ENCODE results near the gene PDZRN3. TPM values are rescaled to one million over a fixed set of nuclear protein-coding genes. Genes with fewer than 3 reads are reported as not detected.

PDZRN3 gene
- total and polyA plus RNA-seq, 4 donors, result 0.69 to 1.8 (median 0.92) TPM

DNA sequence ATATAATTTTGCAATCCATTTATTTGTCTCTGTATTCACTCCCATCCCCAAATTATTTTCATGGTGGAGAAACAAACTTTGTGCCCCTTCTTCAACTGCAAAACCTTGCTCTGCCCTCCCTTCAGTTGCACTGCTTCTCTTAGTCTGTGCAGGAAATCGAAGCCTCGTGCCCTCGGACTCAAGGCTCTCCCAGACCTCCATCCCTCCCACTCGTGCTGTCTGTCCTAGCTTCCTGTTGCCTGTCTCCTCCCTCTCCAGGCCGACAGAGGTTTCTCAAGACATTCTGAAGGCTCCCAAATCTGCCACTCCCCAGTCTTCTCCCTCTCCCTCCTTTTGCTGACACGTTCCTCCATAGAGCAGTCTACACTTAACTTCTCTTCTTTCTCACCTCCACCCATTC is 177.6 kb downstream of the PDZRN3 start:
- H3K27ac ChIP-seq (ENCODE audit: low read depth in 1 of 2, low read length in 2 of 2), result no peak overlapping the region
- no peak for DNase-seq (ENCODE audit: low spot score)
- H3K27me3 ChIP-seq (ENCODE audit: control insufficient read depth in 4 of 4, insufficient read depth in 4 of 4, low read length in 3 of 4), result peaks cover 0 to 2% (median 0%) of the 10 kb centered on the region in 4 donors
- H3K4me1 ChIP-seq (ENCODE audit: control insufficient read depth in 4 of 4, insufficient read depth in 4 of 4, low read length in 3 of 4), result no peaks in the 10 kb centered on the region
- no peak overlapping the region for H3K4me3 ChIP-seq (ENCODE audit: low read depth in 1 of 3, low read length in 3 of 3)
- WGBS, result 48% methylated on average over 6 of the region's 6 CpGs
- no peak overlapping the region for H3K9ac ChIP-seq (ENCODE audit: low read depth in 1 of 2, low read length in 2 of 2)
- no peaks in the 10 kb centered on the region for H3K9me3 ChIP-seq (ENCODE audit: control insufficient read depth in 4 of 4, low read length in 3 of 4)
- TF ChIP-seq GABPA (IDR thresholded peaks at IDR 0.05 in 1 of 2, conservative IDR thresholded peaks at IDR 0.05 in 1 of 2) (no peak), HNF4G (IDR thresholded peaks at IDR 0.05) (no peak), NR2F2 (IDR thresholded peaks at IDR 0.05) (no peak), JUND (IDR thresholded peaks at IDR 0.05) (no peak), RAD21 (IDR thresholded peaks at IDR 0.05) (no peak), FOXA1 (IDR thresholded peaks at IDR 0.05) (no peak), RXRA (IDR thresholded peaks at IDR 0.05) (no peak), YY1 (IDR thresholded peaks at IDR 0.05) (no peak), EGR1 (IDR thresholded peaks at IDR 0.05; ENCODE audit: low read depth in 2 of 2) (no peak), TAF1 (conservative IDR thresholded peaks at IDR 0.05) (no peak), HNF4A (conservative IDR thresholded peaks at IDR 0.05) (no peak), SP1 (IDR thresholded peaks at IDR 0.05) (no peak), FOXA2 (IDR thresholded peaks at IDR 0.05) (no peak)
- TF ChIP-seq, protein P1, sequence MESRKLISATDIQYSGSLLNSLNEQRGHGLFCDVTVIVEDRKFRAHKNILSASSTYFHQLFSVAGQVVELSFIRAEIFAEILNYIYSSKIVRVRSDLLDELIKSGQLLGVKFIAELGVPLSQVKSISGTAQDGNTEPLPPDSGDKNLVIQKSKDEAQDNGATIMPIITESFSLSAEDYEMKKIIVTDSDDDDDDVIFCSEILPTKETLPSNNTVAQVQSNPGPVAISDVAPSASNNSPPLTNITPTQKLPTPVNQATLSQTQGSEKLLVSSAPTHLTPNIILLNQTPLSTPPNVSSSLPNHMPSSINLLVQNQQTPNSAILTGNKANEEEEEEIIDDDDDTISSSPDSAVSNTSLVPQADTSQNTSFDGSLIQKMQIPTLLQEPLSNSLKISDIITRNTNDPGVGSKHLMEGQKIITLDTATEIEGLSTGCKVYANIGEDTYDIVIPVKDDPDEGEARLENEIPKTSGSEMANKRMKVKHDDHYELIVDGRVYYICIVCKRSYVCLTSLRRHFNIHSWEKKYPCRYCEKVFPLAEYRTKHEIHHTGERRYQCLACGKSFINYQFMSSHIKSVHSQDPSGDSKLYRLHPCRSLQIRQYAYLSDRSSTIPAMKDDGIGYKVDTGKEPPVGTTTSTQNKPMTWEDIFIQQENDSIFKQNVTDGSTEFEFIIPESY (IDR thresholded peaks at IDR 0.05), result no peak
- TF ChIP-seq, protein P2, sequence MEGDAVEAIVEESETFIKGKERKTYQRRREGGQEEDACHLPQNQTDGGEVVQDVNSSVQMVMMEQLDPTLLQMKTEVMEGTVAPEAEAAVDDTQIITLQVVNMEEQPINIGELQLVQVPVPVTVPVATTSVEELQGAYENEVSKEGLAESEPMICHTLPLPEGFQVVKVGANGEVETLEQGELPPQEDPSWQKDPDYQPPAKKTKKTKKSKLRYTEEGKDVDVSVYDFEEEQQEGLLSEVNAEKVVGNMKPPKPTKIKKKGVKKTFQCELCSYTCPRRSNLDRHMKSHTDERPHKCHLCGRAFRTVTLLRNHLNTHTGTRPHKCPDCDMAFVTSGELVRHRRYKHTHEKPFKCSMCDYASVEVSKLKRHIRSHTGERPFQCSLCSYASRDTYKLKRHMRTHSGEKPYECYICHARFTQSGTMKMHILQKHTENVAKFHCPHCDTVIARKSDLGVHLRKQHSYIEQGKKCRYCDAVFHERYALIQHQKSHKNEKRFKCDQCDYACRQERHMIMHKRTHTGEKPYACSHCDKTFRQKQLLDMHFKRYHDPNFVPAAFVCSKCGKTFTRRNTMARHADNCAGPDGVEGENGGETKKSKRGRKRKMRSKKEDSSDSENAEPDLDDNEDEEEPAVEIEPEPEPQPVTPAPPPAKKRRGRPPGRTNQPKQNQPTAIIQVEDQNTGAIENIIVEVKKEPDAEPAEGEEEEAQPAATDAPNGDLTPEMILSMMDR (IDR thresholded peaks at IDR 0.05; ENCODE audit: low read depth, low read length, missing input control), result no peak
- TF ChIP-seq, protein P3, sequence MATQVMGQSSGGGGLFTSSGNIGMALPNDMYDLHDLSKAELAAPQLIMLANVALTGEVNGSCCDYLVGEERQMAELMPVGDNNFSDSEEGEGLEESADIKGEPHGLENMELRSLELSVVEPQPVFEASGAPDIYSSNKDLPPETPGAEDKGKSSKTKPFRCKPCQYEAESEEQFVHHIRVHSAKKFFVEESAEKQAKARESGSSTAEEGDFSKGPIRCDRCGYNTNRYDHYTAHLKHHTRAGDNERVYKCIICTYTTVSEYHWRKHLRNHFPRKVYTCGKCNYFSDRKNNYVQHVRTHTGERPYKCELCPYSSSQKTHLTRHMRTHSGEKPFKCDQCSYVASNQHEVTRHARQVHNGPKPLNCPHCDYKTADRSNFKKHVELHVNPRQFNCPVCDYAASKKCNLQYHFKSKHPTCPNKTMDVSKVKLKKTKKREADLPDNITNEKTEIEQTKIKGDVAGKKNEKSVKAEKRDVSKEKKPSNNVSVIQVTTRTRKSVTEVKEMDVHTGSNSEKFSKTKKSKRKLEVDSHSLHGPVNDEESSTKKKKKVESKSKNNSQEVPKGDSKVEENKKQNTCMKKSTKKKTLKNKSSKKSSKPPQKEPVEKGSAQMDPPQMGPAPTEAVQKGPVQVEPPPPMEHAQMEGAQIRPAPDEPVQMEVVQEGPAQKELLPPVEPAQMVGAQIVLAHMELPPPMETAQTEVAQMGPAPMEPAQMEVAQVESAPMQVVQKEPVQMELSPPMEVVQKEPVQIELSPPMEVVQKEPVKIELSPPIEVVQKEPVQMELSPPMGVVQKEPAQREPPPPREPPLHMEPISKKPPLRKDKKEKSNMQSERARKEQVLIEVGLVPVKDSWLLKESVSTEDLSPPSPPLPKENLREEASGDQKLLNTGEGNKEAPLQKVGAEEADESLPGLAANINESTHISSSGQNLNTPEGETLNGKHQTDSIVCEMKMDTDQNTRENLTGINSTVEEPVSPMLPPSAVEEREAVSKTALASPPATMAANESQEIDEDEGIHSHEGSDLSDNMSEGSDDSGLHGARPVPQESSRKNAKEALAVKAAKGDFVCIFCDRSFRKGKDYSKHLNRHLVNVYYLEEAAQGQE (IDR thresholded peaks at IDR 0.05), result no peak
- TF ChIP-seq, protein P4, sequence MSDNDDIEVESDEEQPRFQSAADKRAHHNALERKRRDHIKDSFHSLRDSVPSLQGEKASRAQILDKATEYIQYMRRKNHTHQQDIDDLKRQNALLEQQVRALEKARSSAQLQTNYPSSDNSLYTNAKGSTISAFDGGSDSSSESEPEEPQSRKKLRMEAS (IDR thresholded peaks at IDR 0.05), result no peak
- TF ChIP-seq, protein P5, sequence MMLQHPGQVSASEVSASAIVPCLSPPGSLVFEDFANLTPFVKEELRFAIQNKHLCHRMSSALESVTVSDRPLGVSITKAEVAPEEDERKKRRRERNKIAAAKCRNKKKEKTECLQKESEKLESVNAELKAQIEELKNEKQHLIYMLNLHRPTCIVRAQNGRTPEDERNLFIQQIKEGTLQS (IDR thresholded peaks at IDR 0.05), result no peak
- no peaks in the 10 kb centered on the region for H3K36me3 ChIP-seq (ENCODE audit: control insufficient read depth in 4 of 4, insufficient read depth in 3 of 4, low read depth in 1 of 4, low read length in 3 of 4)
